DMS 273 (cell line): ENCODE measurements around the gene CPM.
A peak's percentile ranks its signal among the peaks of the same experiment; 100 is the strongest.

ENCODE experiments used
- DNase-seq: peaks from one replicate; lab custom pipeline; 2025; ENCODE audit not compliant: unreplicated experiment; lab: John Stamatoyannopoulos, UW

Gene CPM

GRCh38 chr12:68908076-68908475, 24.9 kb downstream of the CPM start:
- DNase-seq = no peak

- DNase-seq = no peak
These were observed 27.2 kb downstream of the CPM start for GRCh38 chr12:68905733-68906132.

- no peak for DNase-seq
These were observed 28.5 kb downstream of the CPM start for GRCh38 chr12:68904351-68904962.

- no peak for DNase-seq
These were observed 29.5 kb downstream of the CPM start for GRCh38 chr12:68903511-68903910.

- DNase-seq = no peak
These were observed 31.4 kb downstream of the CPM start for GRCh38 chr12:68901551-68901950.

- DNase-seq = no peak
These were observed 31.8 kb downstream of the CPM start for GRCh38 chr12:68901145-68901544.

GRCh38 chr12:68900241-68900640, 32.7 kb downstream of the CPM start:
- DNase-seq = no peak

GRCh38 chr12:68899251-68899771, 33.7 kb downstream of the CPM start:
- peak; percentile 10 for DNase-seq

- DNase-seq = no peak
These were observed 36.0 kb downstream of the CPM start for GRCh38 chr12:68896881-68897540.

GRCh38 chr12:68894276-68894855, 38.6 kb downstream of the CPM start:
- DNase-seq = no peak

GRCh38 chr12:68893741-68894140, 39.2 kb downstream of the CPM start:
- DNase-seq = no peak

- no peak for DNase-seq
These were observed 39.8 kb downstream of the CPM start for GRCh38 chr12:68893201-68893600.

GRCh38 chr12:68891141-68891540, 41.8 kb downstream of the CPM start:
- no peak for DNase-seq

- no peak for DNase-seq
These were observed 42.3 kb downstream of the CPM start for GRCh38 chr12:68890701-68891113.

- DNase-seq = no peak
These were observed 44.7 kb downstream of the CPM start for GRCh38 chr12:68888243-68888642.

- no peak for DNase-seq
These were observed 45.3 kb downstream of the CPM start for GRCh38 chr12:68887641-68888040.

GRCh38 chr12:68886636-68887572, 46.1 kb downstream of the CPM start:
- no peak for DNase-seq

- DNase-seq = no peak
These were observed 47.6 kb downstream of the CPM start for GRCh38 chr12:68885381-68885780.

GRCh38 chr12:68884251-68884650, 48.7 kb downstream of the CPM start:
- no peak for DNase-seq

- no peak for DNase-seq
These were observed 49.8 kb downstream of the CPM start for GRCh38 chr12:68883151-68883550.

- no peak for DNase-seq
These were observed 50.6 kb downstream of the CPM start for GRCh38 chr12:68882251-68882964.
